ENCODE results near the gene CHST2. TPM values are rescaled to one million over a fixed set of nuclear protein-coding genes. Genes with fewer than 3 reads are reported as not detected.

Gene CHST2
- total and polyA plus RNA-seq, 8 donors = 0.39 to 2.2 (median 0.74) TPM

DNA sequence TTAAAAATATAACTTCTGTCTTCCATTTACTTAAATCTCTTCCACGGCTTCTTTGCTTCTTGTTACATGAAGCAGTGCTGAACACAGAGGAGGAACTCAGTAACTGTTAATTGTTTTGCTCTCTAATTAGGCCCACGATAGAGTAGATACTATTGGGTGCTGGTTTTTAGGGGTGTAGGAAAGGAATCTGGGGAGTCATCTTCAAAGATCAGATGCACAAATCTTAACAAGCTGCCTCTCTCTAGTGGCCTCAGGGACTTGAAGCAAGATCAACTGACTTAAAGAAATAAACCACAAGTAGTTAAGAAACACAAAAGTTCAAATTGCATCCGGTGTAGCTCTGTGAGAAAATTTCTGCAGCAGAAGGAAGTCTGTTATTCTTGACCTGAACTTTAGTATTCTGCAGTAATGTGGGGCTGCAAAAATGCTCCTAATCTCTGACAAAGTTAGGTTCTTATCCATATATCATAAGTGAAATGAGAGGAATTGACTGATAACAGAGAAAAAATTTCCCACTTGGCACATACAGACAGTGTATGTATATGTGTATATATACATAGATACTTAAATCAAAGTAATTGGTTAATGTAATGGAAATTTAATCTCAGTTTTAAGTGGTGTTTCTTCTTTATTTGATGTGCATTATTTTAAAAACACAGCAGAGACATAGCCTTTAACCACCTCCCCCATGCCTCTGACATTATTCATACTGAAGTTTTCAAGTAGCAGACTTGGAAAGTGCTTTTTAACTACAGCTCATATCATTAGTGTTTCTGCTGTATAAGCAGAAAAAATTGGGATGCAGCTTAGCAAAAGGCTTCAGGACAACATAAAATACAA, 51.8 kb downstream of the CHST2 start:
- WGBS, 2 donors = 62 to 64% methylated on average over 3 of the region's 3 CpGs
- no peak for FAIRE-seq

DNA sequence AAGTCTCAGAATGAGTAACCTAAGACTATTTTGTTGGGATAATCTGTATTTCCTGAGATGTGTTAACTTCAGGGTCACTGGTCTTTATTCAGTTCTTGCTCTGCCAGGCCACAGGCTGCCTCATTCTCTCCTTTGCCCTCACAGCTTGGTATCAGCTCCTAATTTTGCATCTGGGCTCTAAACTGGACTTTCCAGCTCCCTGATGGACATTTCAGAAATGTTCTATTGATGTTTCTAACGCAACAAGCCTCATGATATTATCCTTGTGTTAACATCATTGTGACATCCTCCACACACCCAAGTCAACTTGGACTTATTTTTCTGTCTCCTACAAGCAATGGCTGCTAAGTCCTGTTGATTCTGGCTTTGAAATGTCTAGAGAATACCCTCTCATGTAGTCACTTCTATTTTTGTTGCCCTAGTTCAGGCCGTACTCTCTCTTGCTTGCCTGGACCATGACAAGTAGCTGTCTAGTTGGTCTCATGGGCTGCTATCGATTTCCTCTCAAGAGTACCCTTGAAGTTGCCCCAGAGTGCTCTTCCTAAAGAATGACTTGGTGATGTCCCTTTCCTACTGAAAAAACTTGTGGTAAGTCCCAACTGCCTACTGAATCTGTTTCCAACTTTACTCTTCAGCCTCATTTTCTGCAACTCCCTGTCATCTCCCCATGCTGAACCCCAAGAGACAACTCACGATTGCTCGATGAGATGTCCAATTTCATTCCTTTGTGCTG, 52.7 kb downstream of the CHST2 start:
- intact Hi-C loops (cut with DNase I) = no loop called here
- FAIRE-seq (no peak), ATAC-seq (no peak), DNase-seq (no peak)
- no peaks in the 10 kb centered on the region for H3K36me3 ChIP-seq
- no peak overlapping the region for H3K4me3 ChIP-seq
- WGBS, 2 donors = 68 to 82% methylated on average over 5 of the region's 5 CpGs
- no peaks in the 10 kb centered on the region for H3K9me3 ChIP-seq
- no peak overlapping the region for H3K27ac ChIP-seq
- TF ChIP-seq, protein P1, sequence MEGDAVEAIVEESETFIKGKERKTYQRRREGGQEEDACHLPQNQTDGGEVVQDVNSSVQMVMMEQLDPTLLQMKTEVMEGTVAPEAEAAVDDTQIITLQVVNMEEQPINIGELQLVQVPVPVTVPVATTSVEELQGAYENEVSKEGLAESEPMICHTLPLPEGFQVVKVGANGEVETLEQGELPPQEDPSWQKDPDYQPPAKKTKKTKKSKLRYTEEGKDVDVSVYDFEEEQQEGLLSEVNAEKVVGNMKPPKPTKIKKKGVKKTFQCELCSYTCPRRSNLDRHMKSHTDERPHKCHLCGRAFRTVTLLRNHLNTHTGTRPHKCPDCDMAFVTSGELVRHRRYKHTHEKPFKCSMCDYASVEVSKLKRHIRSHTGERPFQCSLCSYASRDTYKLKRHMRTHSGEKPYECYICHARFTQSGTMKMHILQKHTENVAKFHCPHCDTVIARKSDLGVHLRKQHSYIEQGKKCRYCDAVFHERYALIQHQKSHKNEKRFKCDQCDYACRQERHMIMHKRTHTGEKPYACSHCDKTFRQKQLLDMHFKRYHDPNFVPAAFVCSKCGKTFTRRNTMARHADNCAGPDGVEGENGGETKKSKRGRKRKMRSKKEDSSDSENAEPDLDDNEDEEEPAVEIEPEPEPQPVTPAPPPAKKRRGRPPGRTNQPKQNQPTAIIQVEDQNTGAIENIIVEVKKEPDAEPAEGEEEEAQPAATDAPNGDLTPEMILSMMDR (IDR thresholded peaks at IDR 0.05) = no peak
- H3K27me3 ChIP-seq = no peaks in the 10 kb centered on the region
- H3K4me1 ChIP-seq = no peaks in the 10 kb centered on the region

More for the DNA sequence above, 51.8 kb downstream of the CHST2 start:
- Histone ChIP-seq H3K27ac (no peak overlapping the region), H3K27me3 (no peaks in the 10 kb centered on the region), H3K4me3 (no peak overlapping the region), H3K9me3 (no peaks in the 10 kb centered on the region), H3K4me1 (no peaks in the 10 kb centered on the region), H3K36me3 (no peaks in the 10 kb centered on the region)
- intact Hi-C loops (cut with DNase I) = no loop called here
- peak in 1 of 4 donors; percentile 51 for ATAC-seq
- TF ChIP-seq, protein P1 (IDR thresholded peaks at IDR 0.05) = no peak
- no peak for DNase-seq

DNA sequence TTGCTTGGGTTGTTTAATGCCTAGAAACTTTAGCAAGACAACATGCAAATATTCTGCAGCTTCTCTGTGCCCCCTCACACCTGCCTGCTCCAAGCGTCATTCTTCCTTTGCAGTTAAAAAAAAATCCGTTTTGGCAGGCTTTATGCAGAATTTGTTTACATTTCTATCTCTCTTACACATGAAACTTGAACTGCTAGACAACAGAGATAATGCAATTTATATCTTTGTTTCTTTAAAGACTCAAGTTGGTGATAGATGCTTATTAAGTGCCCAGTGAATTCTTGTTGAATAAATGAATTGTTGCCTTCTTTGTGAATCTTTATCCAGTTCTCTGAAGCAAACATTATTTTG, 53.2 kb downstream of the CHST2 start:
- intact Hi-C loops (cut with DNase I) = no loop called here
- H3K4me1 ChIP-seq = no peaks in the 10 kb centered on the region
- no peak overlapping the region for H3K27ac ChIP-seq
- no peak overlapping the region for H3K4me3 ChIP-seq
- DNase-seq (no peak), ATAC-seq (no peak), FAIRE-seq (no peak)
- H3K9me3 ChIP-seq = no peaks in the 10 kb centered on the region
- H3K27me3 ChIP-seq = no peaks in the 10 kb centered on the region
- no peaks in the 10 kb centered on the region for H3K36me3 ChIP-seq
- TF ChIP-seq, protein P1 (IDR thresholded peaks at IDR 0.05) = no peak
- 25 to 35% methylated on average over 2 of the region's 2 CpGs for WGBS, 2 donors

DNA sequence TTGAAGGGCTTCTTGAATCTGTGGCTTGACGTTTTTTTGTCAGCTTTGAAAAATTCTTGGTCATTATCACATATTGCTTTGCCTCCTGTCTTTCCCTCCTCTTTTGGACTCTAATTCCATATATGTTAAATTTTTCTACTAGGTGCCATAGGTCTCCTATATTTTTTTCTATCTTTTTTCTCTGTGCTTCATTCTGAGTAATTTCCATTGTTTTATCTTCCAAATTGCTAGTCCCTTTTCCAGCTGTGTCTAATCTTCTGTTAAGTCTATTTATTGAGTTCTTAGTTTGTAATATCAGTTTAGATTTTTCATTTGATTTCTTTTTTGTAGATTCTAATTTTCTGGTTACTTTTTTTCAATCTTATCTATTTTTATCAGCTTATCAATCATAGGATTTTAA, 53.7 kb downstream of the CHST2 start:
- TF ChIP-seq, protein P1 (IDR thresholded peaks at IDR 0.05) = no peak

More for the DNA sequence above, 53.7 kb downstream of the CHST2 start:
- H3K27me3 ChIP-seq = no peaks in the 10 kb centered on the region
- FAIRE-seq = no peak
- H3K36me3 ChIP-seq = no peaks in the 10 kb centered on the region
- ATAC-seq = no peak
- no peak for DNase-seq
- intact Hi-C loops (cut with DNase I) = no loop called here
- H3K4me3 ChIP-seq = no peak overlapping the region
- H3K27ac ChIP-seq = no peak overlapping the region
- no peaks in the 10 kb centered on the region for H3K4me1 ChIP-seq
- no peaks in the 10 kb centered on the region for H3K9me3 ChIP-seq
- 33 to 42% methylated on average over 1 of the region's 1 CpG for WGBS, 2 donors

Other genes with a start within 250 kb of the CHST2 start
- gene PCOLCE2, start 230.7 kb upstream of the CHST2 start, total RNA-seq = 1 to 10 TPM in 2 of 6 donors, under 1 TPM in 4; 0.23 to 2.3 (median 0.61) TPM
- 1 to 10 TPM in 1 of 2 donors, under 1 TPM in 1; 0.68 to 2.5 TPM for gene PCOLCE2, start 230.7 kb upstream of the CHST2 start, polyA plus RNA-seq
- under 1 TPM in 1 of 6 donors, not detected in 5; 0.13 TPM for gene PAQR9, start 156.1 kb upstream of the CHST2 start, total RNA-seq
- gene PAQR9, start 156.1 kb upstream of the CHST2 start, polyA plus RNA-seq = not detected
- gene U2SURP, start 118.2 kb upstream of the CHST2 start, total RNA-seq = 10 to 100 TPM; 29.4 to 48.2 (median 36.7) TPM
- gene U2SURP, start 118.2 kb upstream of the CHST2 start, polyA plus RNA-seq = 10 to 100 TPM; 19.9 to 36.4 TPM